Putamen (tissue), 1 donor: ENCODE data around the gene ARGFX.
"Not testable (repeated sequence)": the region's sequence is repeated elsewhere in the genome, so short reads cannot be mapped to it uniquely, and the experiment has no call there.

Experiments
- DNase-seq: peaks from one replicate; pipeline ENCODE4 v3.0.0-alpha.2; 2016; ENCODE audit warnings: low spot score

The ARGFX gene

DNA sequence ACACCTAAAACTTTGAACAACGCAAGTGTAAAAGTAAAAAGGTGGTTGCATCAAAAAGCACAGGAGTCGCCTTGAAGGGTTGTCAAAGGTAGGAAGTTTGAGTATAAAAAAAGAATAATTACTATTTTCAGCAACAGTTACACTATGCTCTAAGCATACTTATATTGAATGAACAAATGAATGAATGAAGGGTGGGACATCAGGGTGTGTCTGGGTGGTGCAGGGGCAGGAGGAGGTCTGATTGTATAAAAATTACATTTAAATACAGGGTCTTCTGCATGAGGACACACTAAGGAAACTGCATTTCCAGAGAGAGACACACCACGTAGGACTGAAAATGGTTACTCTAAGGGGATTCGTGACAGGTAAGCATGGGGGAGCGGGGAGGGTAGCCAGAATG, at the start of gene ARGFX:
ARGFX (plus strand) TSS at position 301 of the 400 bp plus-strand sequence. CDS start 2,765 bp downstream, outside the sequence.
- DNase-seq: no peak

DNA sequence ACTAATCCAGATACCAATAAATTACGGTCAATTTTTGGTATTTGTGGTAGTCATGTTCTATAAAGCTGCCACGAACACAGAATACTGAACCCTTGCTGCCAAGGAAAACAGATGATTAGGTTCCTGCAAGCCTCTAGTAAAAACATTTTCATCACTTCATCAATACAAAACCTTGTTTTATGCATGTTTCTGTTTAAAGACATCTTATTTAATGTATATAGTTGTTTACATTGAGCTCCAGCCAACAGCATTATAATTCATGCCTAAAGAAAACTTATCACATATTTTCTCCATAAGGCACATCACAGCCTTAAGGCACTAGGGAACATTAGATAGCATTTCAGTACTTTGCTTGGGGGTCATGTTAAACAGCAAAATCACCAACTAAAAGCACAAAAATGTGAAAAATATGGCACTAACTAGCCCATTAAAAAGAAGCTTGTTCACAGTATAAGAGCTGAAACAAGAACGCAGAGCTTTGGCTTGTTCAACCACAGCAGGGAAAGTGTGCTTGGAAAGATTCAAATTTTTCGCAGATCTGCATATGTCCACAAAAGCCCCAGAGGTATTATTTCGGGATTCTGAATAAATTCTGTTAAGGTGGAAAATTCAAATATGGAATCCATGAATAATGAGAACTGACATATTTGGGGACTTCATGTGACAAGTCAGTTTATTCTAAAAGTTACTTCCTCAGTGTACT, 49.6 kb upstream of the ARGFX start:
- DNase-seq: no peak

DNA sequence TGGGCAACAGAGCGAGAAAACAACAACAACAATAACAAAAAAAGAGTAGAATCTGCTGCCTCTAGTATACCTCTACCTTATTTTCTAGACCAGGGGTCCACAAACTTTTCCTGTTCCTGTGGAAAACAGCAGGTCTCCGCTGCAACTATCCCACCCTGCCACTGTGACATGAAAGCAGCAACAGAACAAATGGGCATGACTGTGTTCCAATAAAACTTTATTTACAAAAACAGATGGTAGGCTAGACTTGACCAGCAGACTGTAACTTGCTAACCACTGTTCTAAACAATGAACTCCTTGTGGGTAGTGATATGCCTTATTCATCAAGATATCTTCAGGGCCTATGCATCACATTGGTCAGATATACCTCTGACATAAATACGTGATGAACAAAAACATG, 47.2 kb upstream of the ARGFX start:
- DNase-seq: no peak

DNA sequence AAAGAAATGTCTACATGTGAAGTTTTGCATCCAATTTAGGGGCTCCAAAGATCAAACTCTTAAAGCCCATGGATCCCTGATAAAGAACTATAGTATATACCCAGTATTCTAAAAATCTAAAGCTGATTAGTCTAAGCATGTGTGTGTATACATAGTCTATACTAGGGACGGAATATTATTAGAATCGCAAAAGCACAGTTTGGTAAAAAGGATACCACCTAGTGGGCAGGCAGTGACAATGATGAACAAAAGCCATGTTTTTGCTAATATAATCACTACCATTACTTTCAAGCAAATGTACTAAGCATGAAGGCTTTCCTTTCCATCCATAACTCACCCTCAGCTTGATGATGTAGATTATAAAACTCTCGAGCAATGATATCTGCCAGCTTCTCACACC, 38.4 kb upstream of the ARGFX start:
- DNase-seq: no peak

DNA sequence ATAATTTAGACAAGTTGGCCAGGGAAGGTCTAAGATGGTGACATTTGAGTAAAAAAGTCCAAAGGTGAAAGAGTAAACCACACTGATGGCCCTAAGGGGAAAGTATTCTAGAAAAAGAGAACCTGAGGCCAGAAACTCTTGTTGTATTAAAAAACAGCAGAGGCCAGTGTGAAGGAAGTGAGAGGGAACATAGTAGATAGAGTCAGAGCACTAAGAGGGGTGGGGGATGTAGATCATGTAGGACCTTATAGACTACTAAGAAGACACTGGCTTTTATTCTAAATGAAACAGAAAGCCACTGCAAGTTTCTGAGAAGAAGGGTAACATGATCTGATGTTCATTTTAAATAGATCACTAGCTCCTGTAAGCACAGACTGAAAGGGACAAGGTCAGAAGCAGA, 36.5 kb upstream of the ARGFX start:
- no peak for DNase-seq

DNA sequence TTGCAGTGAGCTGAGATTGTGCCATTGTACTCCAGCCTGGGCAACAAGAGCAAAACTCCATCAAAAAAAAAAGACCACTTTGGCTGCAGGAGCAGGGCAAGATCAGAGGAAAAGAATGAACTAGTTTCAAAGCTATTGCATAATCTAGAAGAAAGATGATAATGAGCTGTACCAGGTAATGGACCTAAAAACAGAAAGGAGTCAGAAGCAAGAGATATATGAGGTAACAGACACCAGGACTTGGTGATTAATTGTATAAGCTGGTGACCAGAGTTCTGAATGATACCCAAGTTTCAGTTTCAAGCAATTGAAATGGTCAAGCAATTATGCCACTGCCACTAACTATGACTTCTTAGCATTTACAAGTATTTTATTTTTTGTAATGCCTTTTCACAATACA, 24.8 kb upstream of the ARGFX start:
- no peak for DNase-seq

DNA sequence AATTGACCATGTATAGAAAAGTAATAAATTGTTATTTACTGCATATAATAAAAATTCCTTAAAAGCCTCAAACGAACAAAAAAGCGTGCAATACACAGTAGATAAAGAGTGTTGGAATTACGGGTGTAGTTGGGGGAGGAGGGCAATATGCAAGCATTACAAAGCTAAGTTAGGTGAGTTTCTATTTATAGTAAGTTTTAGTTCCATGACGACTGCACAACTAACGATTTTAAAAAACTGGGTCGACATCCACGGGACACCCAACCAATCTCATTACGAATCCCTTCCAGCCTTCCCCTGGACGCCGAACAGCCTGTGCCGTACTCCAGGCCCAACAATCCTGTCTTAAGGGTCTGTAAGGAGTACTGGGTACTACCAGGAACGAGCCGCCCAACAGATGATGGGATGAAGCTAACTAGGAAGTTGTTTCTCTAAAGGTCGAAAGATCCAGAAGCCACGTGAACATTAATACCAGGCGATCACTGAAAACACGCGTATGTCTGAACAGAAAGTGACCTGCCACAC, 22.6 kb upstream of the ARGFX start:
- DNase-seq: no peak

DNA sequence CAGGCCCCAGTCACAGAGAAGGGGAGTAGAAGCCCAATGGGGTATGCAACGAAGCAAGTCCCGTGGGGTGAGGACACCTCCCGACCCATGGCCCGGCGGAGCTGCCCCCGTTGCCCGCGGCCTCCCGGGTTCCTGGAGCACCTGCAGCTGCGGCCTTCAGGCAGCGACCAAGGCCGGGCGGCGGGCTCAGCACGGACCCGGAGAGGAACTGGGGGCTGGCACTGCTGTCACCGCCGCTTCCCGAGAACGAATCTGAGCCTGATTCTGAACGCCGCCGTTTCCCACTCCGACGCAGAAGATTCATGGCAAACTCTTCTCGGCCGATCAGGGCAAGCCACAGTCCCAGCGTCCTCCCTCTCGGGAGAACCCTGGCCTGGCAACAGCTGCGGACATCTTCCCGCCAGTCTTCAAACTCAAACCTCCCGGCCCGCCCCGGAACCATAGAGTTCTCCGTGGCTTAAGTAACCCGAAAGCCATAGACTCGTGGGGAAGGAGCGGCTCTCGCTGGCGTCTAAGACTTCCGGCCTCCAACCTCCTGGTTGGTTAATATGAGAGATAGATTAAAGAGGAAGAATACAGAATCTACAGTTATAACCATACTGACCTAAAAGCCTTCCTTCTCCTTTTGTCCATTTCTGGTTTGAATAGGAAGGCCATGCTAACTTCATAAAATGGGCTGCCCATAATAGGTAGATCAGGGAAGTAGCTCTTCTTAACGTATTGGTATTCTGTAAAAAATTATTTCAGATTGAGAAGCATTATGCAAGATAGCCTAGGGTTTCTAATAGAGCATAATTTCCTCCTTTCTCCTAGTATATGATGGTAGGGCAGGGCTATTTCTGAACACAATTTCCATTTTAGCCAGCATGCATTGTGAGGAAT, 21.9 kb upstream of the ARGFX start, which contains the start of gene POLQ:
POLQ (minus strand) TSS at position 415 of the 882 bp plus-strand sequence; CDS start at position 304, 111 bp downstream.
- DNase-seq: peak; percentile 94

DNA sequence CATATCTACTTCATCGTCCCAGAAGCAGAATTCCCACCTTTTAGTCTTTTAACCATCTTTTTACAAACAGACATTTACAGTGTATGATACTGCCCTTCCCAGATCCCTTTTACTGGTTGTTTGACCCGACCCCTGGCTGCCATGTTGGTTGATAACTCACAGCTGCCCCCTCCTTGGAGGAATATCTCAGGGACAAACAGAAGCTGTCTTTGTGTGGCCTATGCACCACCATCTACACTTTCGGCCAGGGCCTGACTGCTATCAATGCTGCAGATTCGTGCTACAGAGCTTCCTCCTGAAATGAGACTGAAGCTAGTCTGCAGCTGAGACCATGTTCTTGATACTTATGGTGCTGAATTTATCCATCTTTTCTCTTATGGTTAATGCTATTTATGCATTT, 15.4 kb upstream of the ARGFX start:
- no peak for DNase-seq

DNA sequence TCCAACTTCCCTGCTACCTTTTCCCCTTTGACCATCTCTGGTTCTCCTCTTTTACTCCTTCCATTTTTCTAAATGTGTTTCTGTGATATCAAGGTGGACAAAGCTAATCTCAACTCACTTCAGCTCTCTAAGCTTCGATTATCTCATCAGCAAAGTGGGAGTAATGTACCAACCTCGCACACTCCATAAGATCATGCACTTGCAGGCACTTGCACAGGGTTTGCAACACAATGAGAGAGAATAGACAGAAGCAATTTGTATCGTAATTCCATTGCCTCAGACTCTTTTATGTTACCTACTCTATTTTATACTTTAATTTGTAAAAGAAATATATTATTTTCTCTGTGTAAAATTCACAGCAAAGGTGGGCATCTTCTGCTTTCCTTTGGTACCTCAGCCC, 15.0 kb upstream of the ARGFX start:
- DNase-seq: no peak

DNA sequence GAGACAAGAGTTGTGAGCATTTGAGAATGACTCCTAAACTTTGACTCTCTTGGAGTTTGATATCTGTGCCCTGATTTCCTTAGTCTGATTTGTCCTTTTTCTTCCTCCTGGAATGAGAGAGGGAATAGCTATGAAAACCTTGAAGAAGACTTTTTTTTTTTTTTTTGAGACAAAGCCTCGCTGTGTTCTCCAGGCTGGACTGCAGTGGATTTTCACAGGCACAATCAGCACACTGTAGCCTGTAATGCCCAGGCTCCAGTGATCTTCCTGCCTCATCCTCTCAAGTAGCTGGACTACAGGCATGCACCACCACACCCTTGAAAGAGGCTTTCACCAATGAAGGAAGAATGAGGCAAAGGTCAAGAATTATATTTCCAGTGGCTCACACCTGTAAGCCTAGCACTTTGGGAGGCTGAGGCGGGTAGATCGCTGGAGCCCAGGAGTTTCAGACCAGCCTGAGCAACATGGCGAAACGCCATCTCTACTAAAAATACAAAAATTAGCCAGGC, 10.3 kb upstream of the ARGFX start:
- no peak for DNase-seq

DNA sequence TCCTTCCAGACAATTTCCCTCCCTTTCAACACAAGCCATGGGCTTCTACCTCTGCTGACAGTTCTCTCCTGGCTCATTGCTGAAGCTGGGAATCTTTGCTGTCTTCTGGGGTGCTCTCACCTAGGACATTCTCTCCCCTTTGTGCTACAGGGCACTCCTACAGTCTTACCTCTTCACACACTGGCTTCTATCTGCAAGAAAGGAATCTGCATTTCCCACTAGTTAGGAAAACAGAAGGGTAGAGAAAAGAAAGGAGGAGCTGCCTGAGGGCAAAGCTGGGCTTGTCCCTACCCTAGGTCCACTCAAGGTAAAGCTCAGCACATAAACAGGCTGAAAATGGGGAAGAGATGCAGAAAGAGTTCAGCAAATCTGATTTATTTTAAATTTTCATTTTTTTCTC, 5.6 kb upstream of the ARGFX start:
- DNase-seq: no peak

DNA sequence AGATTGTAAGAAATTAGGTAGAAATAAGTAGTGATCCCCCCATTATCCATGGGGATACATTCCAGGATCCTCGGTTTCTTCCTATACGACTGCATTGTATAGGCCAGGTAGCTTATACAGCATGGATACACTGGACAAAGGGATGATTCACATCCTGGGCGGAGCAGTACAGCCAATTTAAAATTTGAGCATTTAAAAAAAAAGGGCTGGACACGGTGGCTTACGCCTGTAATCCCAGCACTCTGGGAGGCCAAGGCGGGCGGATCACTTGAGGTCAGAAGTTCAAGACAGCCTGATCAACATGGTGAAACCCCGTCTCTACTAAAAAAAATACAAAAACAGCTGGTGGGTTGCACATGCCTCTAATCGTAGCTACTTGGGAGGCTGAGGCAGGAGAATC, 976 bp upstream of the ARGFX start:
- DNase-seq: no peak

DNA sequence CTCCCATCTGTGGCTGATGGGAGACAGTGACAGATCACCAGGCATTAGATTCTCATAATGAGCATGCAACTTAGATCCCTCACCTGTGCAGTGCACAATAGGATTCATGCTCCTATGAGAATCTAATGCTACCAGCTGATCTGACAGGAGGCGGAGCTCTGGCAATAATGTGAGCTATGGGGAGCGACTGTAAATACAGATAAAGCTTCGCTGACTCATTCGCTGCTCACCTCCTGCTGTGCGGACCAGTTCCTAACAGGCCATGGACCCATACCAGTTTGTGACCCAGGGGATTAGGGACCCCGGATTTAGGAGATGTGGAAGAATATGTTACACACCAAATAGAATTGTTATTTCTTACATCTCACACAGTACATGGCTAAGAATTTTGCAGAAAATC, 6.7 kb downstream of the ARGFX start:
- no peak for DNase-seq

DNA sequence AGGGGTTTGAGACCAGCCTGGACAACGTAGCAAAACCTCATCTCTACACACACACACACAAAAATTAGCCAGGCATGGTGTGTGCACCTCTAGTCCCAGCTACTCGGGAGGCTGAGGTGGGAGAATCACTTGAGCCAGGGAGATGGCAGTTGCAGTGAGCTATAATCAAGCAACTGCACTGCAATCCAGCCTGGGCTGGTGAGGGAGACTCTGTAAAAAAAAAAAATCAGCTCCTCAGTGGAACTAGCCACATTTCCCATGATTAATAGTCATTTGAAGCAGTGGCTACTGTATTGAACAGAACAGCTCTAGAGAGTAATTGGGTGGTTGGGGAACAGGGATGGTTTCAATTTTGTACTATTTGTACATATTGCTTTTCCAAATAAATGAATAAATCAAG, 13.9 kb downstream of the ARGFX start:
- DNase-seq: no peak

DNA sequence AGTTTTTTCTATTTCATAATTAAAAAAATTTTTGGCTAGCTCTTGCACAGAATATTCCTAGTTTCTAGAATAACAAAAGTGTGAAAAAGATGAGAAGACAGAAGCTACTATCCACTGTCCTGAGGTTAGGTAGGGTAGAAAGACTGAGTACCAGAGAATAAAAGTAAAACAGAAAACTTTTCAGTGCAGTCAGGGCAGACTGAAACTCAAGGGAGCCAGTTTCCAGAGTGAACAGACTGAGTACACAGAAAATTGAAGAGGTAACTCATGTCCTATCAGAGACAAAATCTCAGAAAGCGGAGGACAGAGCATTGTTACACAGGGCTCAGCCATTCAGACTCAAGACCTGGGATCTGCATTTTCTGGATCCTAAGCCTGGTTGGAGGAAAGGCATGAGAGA, 16.7 kb downstream of the ARGFX start:
- DNase-seq: no peak

DNA sequence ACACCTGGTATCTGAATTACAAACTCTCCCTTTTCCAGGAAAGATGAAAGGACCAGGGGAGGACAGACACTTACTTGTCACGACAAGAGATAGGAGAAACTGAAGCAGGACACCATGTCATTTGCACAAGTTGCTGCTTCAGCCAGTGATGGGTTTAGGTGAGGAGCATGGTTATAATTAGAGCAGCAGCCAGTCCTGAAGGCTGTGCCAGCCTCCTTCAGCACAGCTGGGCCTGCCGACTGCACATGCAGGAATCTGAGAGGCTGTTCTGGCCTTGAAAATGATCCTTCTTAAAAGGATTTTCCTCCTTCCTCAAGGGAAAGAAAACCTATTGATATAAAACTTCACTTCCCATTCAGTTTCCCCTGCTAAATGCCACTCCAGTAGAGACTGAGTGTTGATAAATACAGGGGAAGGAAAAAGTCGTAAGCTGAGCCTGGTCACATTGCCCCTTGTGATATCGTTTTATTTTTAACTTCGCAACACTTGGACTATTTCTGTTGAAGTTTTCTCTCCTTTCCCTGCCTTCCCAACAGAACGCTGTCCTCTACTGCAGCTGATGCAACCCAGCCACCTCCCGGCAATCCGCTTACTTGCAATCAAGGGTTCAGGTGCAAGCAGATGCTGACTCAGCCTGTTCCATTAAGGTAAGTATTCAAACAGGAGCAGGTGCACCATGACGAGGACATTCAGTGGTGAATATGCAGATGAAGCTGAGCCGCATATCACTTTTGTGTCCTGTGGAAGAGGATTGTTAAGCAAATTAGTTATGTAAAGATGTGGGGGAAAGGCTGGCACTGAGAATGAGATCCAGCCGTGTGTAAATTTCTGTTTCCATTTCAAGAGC, 25.3 kb downstream of the ARGFX start, which contains the start of gene FBXO40:
FBXO40 (plus strand) TSS at position 524 of the 847 bp plus-strand sequence. CDS start 27,197 bp downstream, outside the sequence.
- DNase-seq: no peak

DNA sequence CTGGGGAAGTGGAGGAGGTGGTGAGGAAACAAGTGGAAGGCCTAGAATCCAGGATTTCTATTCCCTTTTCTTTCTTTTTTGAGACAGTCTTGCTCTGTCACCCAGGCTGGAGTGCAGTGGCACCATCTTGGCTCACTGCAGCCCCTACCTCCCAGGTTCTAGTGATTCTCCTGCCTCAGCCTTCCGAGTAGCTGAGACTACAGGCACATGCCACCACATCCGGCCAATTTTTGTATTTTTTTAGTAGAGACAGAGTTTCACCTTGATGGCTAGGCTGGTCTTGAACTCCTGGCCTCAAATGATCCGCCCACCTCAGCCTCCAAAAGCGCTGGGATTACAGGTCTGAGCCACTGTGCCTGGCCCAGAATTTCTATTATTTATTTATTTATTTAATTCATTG, 26.1 kb downstream of the ARGFX start:
- not testable (repeated sequence) for DNase-seq

DNA sequence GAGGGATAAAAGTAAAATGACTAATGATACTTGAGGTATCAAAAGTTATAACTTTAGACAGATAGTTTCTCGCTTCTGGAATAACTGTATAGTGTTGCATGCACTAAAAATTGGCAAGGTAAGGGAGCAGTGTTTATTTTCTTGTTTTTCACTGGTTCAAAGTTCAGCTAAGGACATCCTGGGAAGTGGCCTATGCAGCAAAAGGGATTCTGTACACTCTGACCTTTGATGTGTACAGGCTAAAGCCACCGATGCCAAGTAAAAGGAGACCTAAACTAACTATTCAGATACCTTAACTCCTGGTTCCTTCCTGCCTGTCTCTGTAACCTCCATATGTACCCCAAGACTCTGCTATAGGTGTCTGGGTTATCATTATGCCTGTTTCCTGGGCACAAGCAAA, 27.1 kb downstream of the ARGFX start:
- no peak for DNase-seq

DNA sequence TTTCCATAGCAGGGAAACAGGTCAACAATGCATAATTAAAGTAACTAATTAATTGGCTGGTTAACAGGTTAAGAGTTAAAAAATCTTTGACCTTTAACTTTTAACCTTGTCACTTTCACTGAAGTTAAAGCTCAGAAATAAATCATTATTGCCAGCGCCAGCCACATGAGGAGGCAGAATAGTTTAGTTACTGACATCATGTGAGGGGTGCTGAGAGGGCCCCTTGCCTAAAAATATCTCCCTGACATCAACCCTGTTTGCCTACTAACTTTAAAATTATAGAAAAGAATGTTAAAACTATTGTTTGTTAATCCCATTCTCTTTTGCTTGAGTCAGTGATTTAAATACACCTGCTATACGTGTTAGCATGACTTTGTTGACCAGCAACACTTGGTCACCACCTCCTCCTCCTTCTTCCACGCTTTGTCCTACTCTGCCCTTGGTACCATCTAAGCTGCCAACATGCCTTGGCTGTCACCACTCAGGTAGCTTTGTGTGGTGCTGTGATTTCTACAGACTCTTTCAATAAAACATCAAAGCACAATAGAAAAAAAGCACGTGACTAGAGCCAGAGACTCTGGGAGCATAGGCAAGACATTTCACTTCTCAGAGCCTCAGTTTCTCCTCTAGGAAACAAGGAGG, 28.1 kb downstream of the ARGFX start:
- DNase-seq: no peak

DNA sequence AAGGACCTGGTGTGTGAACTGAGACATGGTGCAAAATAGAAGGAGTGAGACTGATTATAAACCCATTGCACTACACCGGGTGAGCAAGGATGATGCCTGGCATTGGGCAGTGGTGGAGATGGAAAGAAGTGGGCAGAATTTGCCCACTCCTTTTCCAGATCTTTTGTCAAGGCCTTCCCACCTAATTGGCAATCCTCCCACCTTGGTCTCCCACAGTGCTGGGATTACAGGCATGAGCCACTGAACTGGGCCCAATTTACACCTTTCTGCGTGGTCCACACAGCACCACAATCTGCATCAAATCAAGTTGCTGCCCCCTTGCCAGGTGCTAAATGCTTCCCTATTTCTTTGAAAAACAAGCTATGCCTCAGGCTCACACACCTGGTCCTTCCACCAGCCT, 30.8 kb downstream of the ARGFX start:
- DNase-seq: no peak
